ENCODE measurements around the gene RPIA. TPM values are rescaled to one million over a fixed set of nuclear protein-coding genes. Genes with fewer than 3 reads are reported as not detected.
"Not testable (repeated sequence)": the region's sequence is repeated elsewhere in the genome, so short reads cannot be mapped to it uniquely, and the experiment has no call there.

Gene RPIA
- total RNA-seq, 1 donor from 2014 or later: 9.5 TPM

DNA sequence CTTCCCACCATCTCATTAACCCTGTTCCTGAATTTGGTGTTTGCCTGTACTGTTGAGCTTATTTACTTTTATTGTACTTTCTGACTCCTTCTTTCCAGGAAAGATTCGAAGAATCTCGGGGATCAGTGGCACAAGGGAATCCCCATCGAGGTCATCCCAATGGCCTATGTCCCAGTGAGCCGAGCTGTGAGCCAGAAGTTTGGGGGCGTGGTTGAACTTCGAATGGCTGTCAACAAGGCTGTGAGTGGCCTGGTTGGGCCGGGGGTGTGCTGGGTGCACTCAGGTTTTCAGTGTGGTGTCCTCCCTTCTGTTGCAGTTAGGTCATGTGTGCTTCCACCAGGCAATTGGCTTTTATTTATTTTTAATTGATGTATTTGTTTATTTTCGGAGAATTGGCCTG is 45.0 kb downstream of the RPIA start:
- ATAC-seq: no peak

GRCh38 chr2:88737385-88737784 is 45.9 kb downstream of the RPIA start:
- ATAC-seq: no peak

- ATAC-seq: no peak
Measured at GRCh38 chr2:88738271-88738670, 46.8 kb downstream of the RPIA start.

- ATAC-seq: peak; percentile 84
Measured at GRCh38 chr2:88739985-88740600, 48.6 kb downstream of the RPIA start.

GRCh38 chr2:88746929-88747490 is 55.5 kb downstream of the RPIA start:
- peak; percentile 93 for ATAC-seq

DNA sequence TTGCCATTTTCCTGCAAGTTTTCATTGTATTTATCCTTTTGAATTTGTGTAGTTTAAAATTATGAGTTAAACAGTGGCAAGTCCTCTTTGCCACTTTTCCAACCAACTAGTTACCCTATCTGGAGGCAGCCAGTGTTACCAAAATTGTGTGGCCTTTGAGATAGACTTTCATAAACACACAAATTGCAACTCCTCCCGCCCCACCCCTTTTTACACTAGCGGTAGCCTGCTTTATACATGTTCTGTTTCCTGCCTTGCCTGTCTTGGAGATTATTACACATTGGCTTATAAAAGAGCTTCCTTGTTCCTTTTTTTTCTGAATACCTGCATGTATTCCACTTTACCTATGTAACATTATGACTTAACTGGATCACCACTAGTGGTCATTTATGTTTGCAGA is 56.5 kb downstream of the RPIA start:
- ATAC-seq: peak; percentile 85

- no peak for ATAC-seq
Measured at GRCh38 chr2:88751768-88752167, 60.3 kb downstream of the RPIA start.

DNA sequence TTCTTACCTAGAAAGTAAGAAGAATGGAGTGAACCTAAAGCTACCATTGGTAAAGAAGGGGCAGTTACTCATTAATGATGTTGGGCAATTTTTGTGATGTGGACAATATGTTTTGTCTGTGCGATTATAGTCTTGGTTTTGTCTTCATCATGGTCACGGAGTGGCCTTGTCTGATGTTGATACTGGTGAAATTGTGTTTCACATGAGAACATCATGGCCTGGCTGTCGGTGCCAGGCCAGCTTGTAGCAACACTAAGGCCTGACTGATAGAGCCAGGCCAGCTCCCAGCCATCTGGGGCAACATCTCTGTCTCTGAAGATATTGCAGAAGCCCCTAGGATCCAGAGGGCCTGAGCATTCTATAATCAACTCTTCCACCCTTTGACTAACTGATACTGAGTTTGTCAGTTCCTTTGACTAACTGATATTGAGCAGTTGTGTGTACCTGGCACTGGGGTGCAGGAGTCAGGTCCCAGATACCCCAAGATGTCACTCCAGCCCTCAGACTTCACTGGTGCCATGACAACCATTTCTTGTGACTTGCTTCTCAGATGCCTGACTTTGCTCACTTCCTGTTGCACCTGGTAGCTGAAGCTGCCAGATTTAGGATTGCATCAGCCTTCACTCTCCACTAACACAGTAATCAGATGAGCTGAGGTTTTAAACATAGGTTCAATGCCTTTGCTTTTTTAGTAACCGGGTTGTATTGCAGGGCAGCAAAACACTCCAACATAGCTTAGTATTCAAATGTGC is 62.5 kb downstream of the RPIA start:
- peak; percentile 35 for ATAC-seq

GRCh38 chr2:88754585-88755320 is 63.3 kb downstream of the RPIA start:
- ATAC-seq: no peak

DNA sequence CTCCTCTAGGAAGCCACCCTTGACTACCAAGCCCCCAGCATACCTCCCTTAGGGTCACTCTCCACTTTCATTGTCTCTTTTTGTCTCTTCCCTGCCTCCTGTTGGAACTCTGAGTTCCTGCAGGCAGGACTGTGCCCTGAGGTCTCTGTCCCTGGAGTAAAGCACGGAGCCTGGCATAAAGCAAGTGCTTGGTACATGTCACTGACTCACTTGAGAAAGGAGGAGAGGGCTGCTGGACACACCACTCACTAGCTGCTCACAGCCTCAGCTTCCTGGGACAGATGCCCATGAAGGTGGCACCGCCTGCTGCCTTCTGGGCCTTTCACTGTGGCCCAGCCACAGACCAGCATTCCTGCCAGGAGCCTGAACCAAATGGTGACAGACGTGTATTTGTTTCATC is 64.4 kb downstream of the RPIA start:
- no peak for ATAC-seq

GRCh38 chr2:88757025-88757424 is 65.6 kb downstream of the RPIA start:
- ATAC-seq: peak; percentile 25

DNA sequence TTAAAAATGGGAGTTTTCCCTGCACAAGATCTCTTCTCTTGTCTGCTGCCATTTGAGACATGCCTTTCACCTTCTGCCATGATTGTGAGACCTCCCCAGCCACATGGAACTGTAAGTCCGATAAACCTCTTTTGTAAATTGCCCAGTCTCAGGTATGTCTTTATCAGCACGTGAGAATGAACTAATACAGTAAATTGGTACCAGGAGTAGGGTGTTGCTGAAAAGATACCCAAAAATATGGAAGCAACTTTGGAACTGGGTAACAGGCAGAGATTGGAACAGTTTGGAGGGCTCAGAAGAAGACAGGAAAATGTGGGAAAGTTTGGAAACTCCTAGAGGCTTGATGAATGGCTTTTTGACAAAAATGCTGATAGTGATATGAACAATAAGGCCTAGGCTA is 67.2 kb downstream of the RPIA start:
- ATAC-seq: not testable (repeated sequence)

- no peak for ATAC-seq
Measured at GRCh38 chr2:88760819-88761598, 69.5 kb downstream of the RPIA start.

- peak; percentile 22 for ATAC-seq
Measured at GRCh38 chr2:88764141-88764849, 72.8 kb downstream of the RPIA start.

DNA sequence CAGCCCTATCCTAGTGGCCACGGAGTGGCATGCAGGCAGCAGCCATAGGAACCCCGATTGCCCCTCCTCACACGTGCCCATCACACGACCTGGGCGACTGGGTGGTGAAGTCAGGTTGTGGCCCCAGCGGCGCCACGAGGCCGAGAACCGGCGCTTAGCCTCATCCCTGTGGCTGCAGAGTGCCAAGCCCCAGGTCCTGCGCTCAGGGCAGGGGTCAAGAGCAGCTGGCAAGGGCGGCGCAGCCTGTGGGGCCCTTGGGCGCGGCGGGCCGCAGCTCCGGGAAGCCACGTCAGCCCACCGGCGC is 73.3 kb downstream of the RPIA start:
- no peak for ATAC-seq

GRCh38 chr2:88765154-88765888 is 73.8 kb downstream of the RPIA start:
- ATAC-seq: peak; percentile 96

DNA sequence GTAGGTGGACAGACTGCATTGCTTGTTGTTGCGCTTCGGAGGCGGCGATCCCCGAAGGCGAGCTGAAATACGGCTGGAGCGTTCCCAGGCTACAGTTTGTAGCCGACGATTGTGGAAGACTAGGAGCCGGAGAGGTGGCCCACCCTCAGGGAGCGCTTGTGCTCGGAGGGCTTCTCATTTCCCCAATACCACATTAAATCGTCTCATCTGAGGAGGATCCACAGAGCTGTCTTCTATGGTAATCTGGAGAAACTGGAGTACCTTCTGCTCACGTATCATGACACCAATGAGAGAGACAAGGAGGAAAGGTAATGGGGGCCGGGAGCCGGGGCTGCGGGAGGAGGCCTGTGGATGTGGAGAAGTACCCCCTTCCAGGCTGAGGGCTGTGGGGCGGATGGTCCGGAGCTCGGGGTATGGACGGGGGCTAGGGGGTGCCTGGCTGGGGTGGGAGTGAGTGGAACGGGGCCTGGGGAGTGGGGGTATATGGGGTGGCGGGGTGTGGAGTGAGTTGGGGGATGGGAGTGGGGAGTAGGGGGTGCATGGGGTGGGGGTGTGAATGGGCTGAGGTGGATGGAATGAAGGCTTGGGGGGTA is 74.5 kb downstream of the RPIA start:
- ATAC-seq: not testable (repeated sequence)

DNA sequence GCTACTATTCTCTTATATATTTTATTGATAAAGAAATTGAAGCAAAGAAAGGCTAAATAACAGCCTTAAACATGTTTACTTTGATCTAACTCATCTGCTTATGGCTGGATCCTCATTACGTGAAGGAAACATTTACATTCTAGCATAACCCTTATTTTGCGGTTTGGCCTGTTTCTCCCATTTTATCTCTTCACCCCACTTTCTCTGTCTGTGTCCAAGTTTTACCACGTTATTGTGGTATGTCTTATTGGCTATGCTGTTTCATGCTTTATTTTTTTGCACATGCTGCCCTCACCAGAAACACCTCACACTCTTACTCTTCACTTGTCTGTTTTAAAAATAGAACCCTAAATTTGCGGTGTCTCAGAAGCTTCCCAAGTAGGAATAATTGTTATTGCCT is 78.5 kb downstream of the RPIA start:
- no peak for ATAC-seq

DNA sequence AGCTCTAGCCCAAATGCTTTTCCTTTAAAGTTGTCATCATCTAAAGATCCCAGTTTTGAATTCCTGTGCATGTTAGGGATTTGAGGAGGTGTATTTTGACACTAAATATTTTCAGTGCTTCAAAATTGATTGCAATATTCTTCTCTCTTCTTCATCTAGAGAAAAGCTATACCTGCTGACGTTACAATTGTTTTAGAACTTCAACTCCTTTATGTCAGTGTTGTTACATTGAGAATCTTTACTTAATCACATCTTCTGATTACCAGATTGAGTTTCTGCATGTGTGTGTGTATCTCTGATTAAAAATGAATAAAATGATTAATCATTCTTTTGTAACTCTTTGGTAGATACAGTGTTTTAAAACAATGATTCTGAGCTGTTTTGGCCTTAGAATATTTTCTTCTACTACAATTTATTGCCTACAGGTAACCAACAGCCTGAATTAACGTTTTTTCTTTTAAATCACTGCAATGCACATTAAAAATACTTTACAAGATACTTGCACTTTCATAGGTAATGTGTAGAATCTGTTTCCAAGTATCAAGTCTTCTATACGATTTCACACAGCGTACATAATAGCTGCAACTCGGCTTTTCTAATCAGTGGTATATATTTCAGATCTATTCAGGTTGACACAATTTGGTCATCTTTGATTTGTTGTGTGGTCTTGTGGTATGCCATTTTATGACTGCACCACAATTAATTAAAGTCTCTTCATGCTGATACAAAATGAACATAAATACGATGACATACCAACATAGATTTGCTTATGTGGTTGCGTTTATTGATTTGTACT is 82.0 kb downstream of the RPIA start:
- ATAC-seq: peak; percentile 52

- ATAC-seq: not testable (repeated sequence)
Measured at GRCh38 chr2:88789213-88789612, 97.7 kb downstream of the RPIA start.
